ENCODE data around the gene ANXA10.

Gene ANXA10

GRCh38 chr4:168143601-168144000, 51.3 kb downstream of the ANXA10 start:
- H3K27me3 ChIP-seq (ENCODE audit: insufficient read depth, low read length, poor library complexity, severe bottlenecking): no peaks in the 10 kb centered on the region
- no peaks in the 10 kb centered on the region for H3K9me3 ChIP-seq (ENCODE audit: insufficient read depth, low read depth, low read length)
- no peaks in the 10 kb centered on the region for H4K20me1 ChIP-seq (ENCODE audit: insufficient read depth, low read length, poor library complexity, severe bottlenecking)
- TF ChIP-seq CTCF (conservative IDR thresholded peaks at IDR 0.05; ENCODE audit: low read length) (no peak), EZH2phosphoT487 (IDR thresholded peaks at IDR 0.05; ENCODE audit: borderline replicate concordance) (no peak)
- no peak overlapping the region for H3K4me2 ChIP-seq (ENCODE audit: low read depth, low read length, poor library complexity, severe bottlenecking)
- no peak overlapping the region for H2AFZ ChIP-seq (ENCODE audit: low read length)
- H3K36me3 ChIP-seq (ENCODE audit: insufficient read depth, low read length): no peaks in the 10 kb centered on the region
- H3K79me2 ChIP-seq (ENCODE audit: insufficient read depth, low read length): no peaks in the 10 kb centered on the region
- H3F3A ChIP-seq (ENCODE audit: low read depth): no peaks in the 10 kb centered on the region
- no peaks in the 10 kb centered on the region for H3K9me2 ChIP-seq (replicated peaks; ENCODE audit: low read depth, low read length)
- no peaks in the 10 kb centered on the region for H3K4me1 ChIP-seq (ENCODE audit: insufficient read depth, low read length, poor library complexity, severe bottlenecking)
- H3K4me3 ChIP-seq (ENCODE audit: low read length, poor library complexity, severe bottlenecking): no peak overlapping the region
- no peak overlapping the region for H3K9ac ChIP-seq (ENCODE audit: low read depth, low read length, poor library complexity, severe bottlenecking)

- no peaks in the 10 kb centered on the region for H3K79me2 ChIP-seq (ENCODE audit: insufficient read depth, low read length)
- no peak overlapping the region for H3K4me2 ChIP-seq (ENCODE audit: low read depth, low read length, poor library complexity, severe bottlenecking)
- H3K9me3 ChIP-seq (ENCODE audit: insufficient read depth, low read depth, low read length): no peaks in the 10 kb centered on the region
- no peak overlapping the region for H3K9ac ChIP-seq (ENCODE audit: low read depth, low read length, poor library complexity, severe bottlenecking)
- H3K27me3 ChIP-seq (ENCODE audit: insufficient read depth, low read length, poor library complexity, severe bottlenecking): no peaks in the 10 kb centered on the region
- H4K20me1 ChIP-seq (ENCODE audit: insufficient read depth, low read length, poor library complexity, severe bottlenecking): no peaks in the 10 kb centered on the region
- H2AFZ ChIP-seq (ENCODE audit: low read length): no peak overlapping the region
- no peak for TF ChIP-seq EZH2phosphoT487 (IDR thresholded peaks at IDR 0.05; ENCODE audit: borderline replicate concordance)
- no peak for TF ChIP-seq CTCF (conservative IDR thresholded peaks at IDR 0.05; ENCODE audit: low read length)
- H3K9me2 ChIP-seq (replicated peaks; ENCODE audit: low read depth, low read length): no peaks in the 10 kb centered on the region
- H3K36me3 ChIP-seq (ENCODE audit: insufficient read depth, low read length): no peaks in the 10 kb centered on the region
- H3K4me1 ChIP-seq (ENCODE audit: insufficient read depth, low read length, poor library complexity, severe bottlenecking): peaks cover 6% of the 10 kb centered on the region
- no peak overlapping the region for H3K4me3 ChIP-seq (ENCODE audit: low read length, poor library complexity, severe bottlenecking)
- H3F3A ChIP-seq (ENCODE audit: low read depth): no peaks in the 10 kb centered on the region
These were observed 58.2 kb downstream of the ANXA10 start for GRCh38 chr4:168150420-168151050.

GRCh38 chr4:168151327-168151726, 59.0 kb downstream of the ANXA10 start:
- no peak for TF ChIP-seq EZH2phosphoT487 (IDR thresholded peaks at IDR 0.05; ENCODE audit: borderline replicate concordance)
- Histone ChIP-seq H3K9me3 (ENCODE audit: insufficient read depth, low read depth, low read length) (no peaks in the 10 kb centered on the region), H4K20me1 (ENCODE audit: insufficient read depth, low read length, poor library complexity, severe bottlenecking) (no peaks in the 10 kb centered on the region)

More at GRCh38 chr4:168151327-168151726, 59.0 kb downstream of the ANXA10 start:
- H3K4me1 ChIP-seq (ENCODE audit: insufficient read depth, low read length, poor library complexity, severe bottlenecking): peaks cover 6% of the 10 kb centered on the region
- H3K36me3 ChIP-seq (ENCODE audit: insufficient read depth, low read length): no peaks in the 10 kb centered on the region
- H3F3A ChIP-seq (ENCODE audit: low read depth): no peaks in the 10 kb centered on the region
- H2AFZ ChIP-seq (ENCODE audit: low read length): no peak overlapping the region
- no peaks in the 10 kb centered on the region for H3K9me2 ChIP-seq (replicated peaks; ENCODE audit: low read depth, low read length)
- no peak overlapping the region for H3K4me2 ChIP-seq (ENCODE audit: low read depth, low read length, poor library complexity, severe bottlenecking)
- H3K4me3 ChIP-seq (ENCODE audit: low read length, poor library complexity, severe bottlenecking): no peak overlapping the region
- no peak overlapping the region for H3K9ac ChIP-seq (ENCODE audit: low read depth, low read length, poor library complexity, severe bottlenecking)
- H3K79me2 ChIP-seq (ENCODE audit: insufficient read depth, low read length): no peaks in the 10 kb centered on the region
- H3K27me3 ChIP-seq (ENCODE audit: insufficient read depth, low read length, poor library complexity, severe bottlenecking): no peaks in the 10 kb centered on the region

All from Loucy (cell line).